HEK293 (cell line): ENCODE measurements around the gene TOR1A.

ENCODE experiments used
- CTCF ChIA-PET: fragments of 350-600 bp; formaldehyde crosslinking; extraction: SDS; loops from one replicate; lab custom pipeline; 2021; ENCODE audit warnings: antibody characterized with exemption; lab: Yijun Ruan, JAX
- POLR2A ChIA-PET: fragments of 300-600 bp; formaldehyde crosslinking; extraction: SDS; loops from one replicate; lab custom pipeline; 2020; ENCODE audit warnings: antibody characterized with exemption, inconsistent platforms; lab: Yijun Ruan, JAX
- H3K27ac ChIP-seq: fragments of 200-500 bp; sonication (Bioruptor generic); 2 replicates; pipeline ENCODE4 v1.5.1; 2014; ENCODE audit warnings: low read depth, low read length, control low read depth, inconsistent platforms; ENCODE audit errors: extremely low read depth
- H3K36me3 ChIP-seq, 2 experiments: fragments of 200-500 bp in 1 of 2; sonication (Bioruptor generic) in 1 of 2; 1 replicate in 1 of 2; 2 replicates in 1 of 2; pipeline ENCODE4 v1.5.1; 2014 to 2017; ENCODE audit warnings: inconsistent platforms in 2 of 2, low read length in 2 of 2; ENCODE audit not compliant: control insufficient read depth in 2 of 2, insufficient read depth in 1 of 2
- H3K4me1 ChIP-seq: fragments of 200-500 bp; sonication (Bioruptor generic); 2 replicates; pipeline ENCODE4 v1.5.1; 2014; ENCODE audit warnings: mild to moderate bottlenecking, low read length, inconsistent platforms; ENCODE audit not compliant: control insufficient read depth, insufficient read depth
- H3K4me3 ChIP-seq: 2 replicates; pipeline ENCODE4 v1.5.1; 2011; ENCODE audit warnings: low read depth, mild to moderate bottlenecking, control low read depth, low read length, moderate library complexity
- H3K9me3 ChIP-seq: fragments of 200-500 bp; sonication (Bioruptor generic); 2 replicates; pipeline ENCODE4 v1.5.1; 2014; ENCODE audit warnings: low read depth, low read length, inconsistent platforms; ENCODE audit not compliant: control insufficient read depth, insufficient read depth
- FEZF1 ChIP-seq: fragments of 450-650 bp; formaldehyde crosslinking; IDR thresholded peaks from 2 replicates; pipeline ENCODE4 v1.5.1; 2016; ENCODE audit warnings: missing biosample characterization, missing genetic modification characterization
- PATZ1 ChIP-seq: fragments of 450-650 bp; formaldehyde crosslinking; IDR thresholded peaks from 2 replicates; pipeline ENCODE4 v1.5.1; 2016; ENCODE audit warnings: missing biosample characterization, missing genetic modification characterization
- SP2 ChIP-seq: fragments of 450-650 bp; formaldehyde crosslinking; IDR thresholded peaks from 2 replicates; pipeline ENCODE4 v1.5.1; 2016; ENCODE audit warnings: missing biosample characterization, missing genetic modification characterization
- YY2 ChIP-seq: fragments of 450-650 bp; formaldehyde crosslinking; IDR thresholded peaks from 2 replicates; pipeline ENCODE4 v1.5.1; 2016; ENCODE audit warnings: missing biosample characterization, missing genetic modification characterization
- ZBTB10 ChIP-seq: fragments of 450-650 bp; formaldehyde crosslinking; IDR thresholded peaks from 2 replicates; pipeline ENCODE4 v1.5.1; 2016; ENCODE audit warnings: missing biosample characterization, missing genetic modification characterization
- ZFP69B ChIP-seq: fragments of 450-650 bp; formaldehyde crosslinking; IDR thresholded peaks from 2 replicates; pipeline ENCODE4 v1.5.1; 2016; ENCODE audit warnings: missing biosample characterization, missing genetic modification characterization
- ZNF10 ChIP-seq: fragments of 450-650 bp; formaldehyde crosslinking; IDR thresholded peaks from 2 replicates; pipeline ENCODE4 v1.5.1; 2017; ENCODE audit warnings: missing biosample characterization, missing genetic modification characterization
- ZNF114 ChIP-seq: fragments of 450-650 bp; formaldehyde crosslinking; IDR thresholded peaks from 2 replicates; pipeline ENCODE4 v1.5.0; 2017; ENCODE audit warnings: missing biosample characterization, missing genetic modification characterization
- ZNF211 ChIP-seq: fragments of 450-650 bp; formaldehyde crosslinking; IDR thresholded peaks from 2 replicates; pipeline ENCODE4 v1.5.1; 2016; ENCODE audit warnings: low read depth, missing biosample characterization, missing genetic modification characterization
- ZNF23 ChIP-seq: fragments of 450-650 bp; formaldehyde crosslinking; IDR thresholded peaks from 2 replicates; pipeline ENCODE4 v1.5.1; 2016; ENCODE audit warnings: missing biosample characterization, missing genetic modification characterization, borderline replicate concordance
- ZNF280C ChIP-seq: fragments of 450-650 bp; formaldehyde crosslinking; IDR thresholded peaks from 2 replicates; pipeline ENCODE4 v1.5.1; 2016; ENCODE audit warnings: missing biosample characterization, missing genetic modification characterization
- ZNF302 ChIP-seq: fragments of 450-650 bp; formaldehyde crosslinking; IDR thresholded peaks from 2 replicates; pipeline ENCODE4 v1.5.1; 2016; ENCODE audit warnings: missing biosample characterization, missing genetic modification characterization, low read depth
- ZNF362 ChIP-seq: fragments of 450-650 bp; formaldehyde crosslinking; IDR thresholded peaks from 2 replicates; pipeline ENCODE4 v1.5.1; 2016; ENCODE audit warnings: missing biosample characterization, missing genetic modification characterization
- ZNF449 ChIP-seq: fragments of 450-650 bp; formaldehyde crosslinking; IDR thresholded peaks from 2 replicates; pipeline ENCODE4 v1.5.1; 2017; ENCODE audit warnings: missing biosample characterization, mild to moderate bottlenecking, missing genetic modification characterization, moderate library complexity
- ZNF548 ChIP-seq: fragments of 450-650 bp; formaldehyde crosslinking; IDR thresholded peaks from 2 replicates; pipeline ENCODE4 v1.5.1; 2016; ENCODE audit warnings: missing biosample characterization, missing genetic modification characterization
- ZNF571 ChIP-seq: fragments of 450-650 bp; formaldehyde crosslinking; IDR thresholded peaks from 2 replicates; pipeline ENCODE4 v1.5.0; 2017; ENCODE audit warnings: missing biosample characterization, missing genetic modification characterization
- ZNF621 ChIP-seq: fragments of 450-650 bp; formaldehyde crosslinking; IDR thresholded peaks from 2 replicates; pipeline ENCODE4 v1.5.1; 2017; ENCODE audit warnings: missing biosample characterization, missing genetic modification characterization
- ZNF645 ChIP-seq: fragments of 450-650 bp; formaldehyde crosslinking; IDR thresholded peaks from 2 replicates; pipeline ENCODE4; 2016; ENCODE audit warnings: missing biosample characterization, missing genetic modification characterization
- ZNF654 ChIP-seq: fragments of 450-650 bp; formaldehyde crosslinking; IDR thresholded peaks from 2 replicates; pipeline ENCODE4 v1.5.1; 2016; ENCODE audit warnings: low read depth, missing biosample characterization, missing genetic modification characterization
- ZNF660 ChIP-seq: fragments of 450-650 bp; IDR thresholded peaks from 2 replicates; pipeline ENCODE4 v1.5.1; 2018; ENCODE audit warnings: missing biosample characterization, mild to moderate bottlenecking, missing genetic modification characterization
- ZNF664 ChIP-seq: fragments of 450-650 bp; formaldehyde crosslinking; IDR thresholded peaks from 2 replicates; pipeline ENCODE4 v1.5.1; 2016; ENCODE audit warnings: missing biosample characterization, missing genetic modification characterization
- ZNF830 ChIP-seq: fragments of 450-650 bp; IDR thresholded peaks from 2 replicates; pipeline ENCODE4 v1.5.0; 2018; ENCODE audit warnings: missing biosample characterization, missing genetic modification characterization, low read depth, mild to moderate bottlenecking, moderate library complexity
- ZNF843 ChIP-seq: fragments of 450-650 bp; formaldehyde crosslinking; IDR thresholded peaks from 2 replicates; pipeline ENCODE4 v1.5.1; 2016; ENCODE audit warnings: missing biosample characterization, missing genetic modification characterization

TOR1A gene

GRCh38 chr9:129810116-129810515 lies 13.8 kb downstream of the TOR1A start:
- no peaks in the 10 kb centered on the region for H3K9me3 ChIP-seq
- no peak overlapping the region for H3K4me3 ChIP-seq
- POLR2A ChIA-PET = interaction anchor here (2.0 kb wide), 1 partner anchor 13 kb away, joined by 12 read pairs; the partner anchor contains the start of gene TOR1A
- CTCF ChIA-PET = interaction anchor here (0.7 kb wide), 1 partner anchor 428 kb away, joined by 3 read pairs; no protein-coding TSS in a partner anchor
- no peak overlapping the region for H3K27ac ChIP-seq
- no peaks in the 10 kb centered on the region for H3K4me1 ChIP-seq
- H3K36me3 ChIP-seq = peaks cover 11 to 90% of the 10 kb centered on the region in 2 experiments; a peak in 2 of 3 replicates
- TF ChIP-seq ZNF280C (tag by site-specific recombination) (no peak), ZNF23 (tag by site-specific recombination) (no peak), ZNF302 (tag by site-specific recombination) (no peak), ZNF660 (no peak), ZNF843 (no peak), ZNF211 (tag by site-specific recombination) (no peak), ZBTB10 (tag by site-specific recombination) (no peak), ZNF10 (tag by site-specific recombination) (no peak), ZNF114 (no peak), ZNF830 (tag by site-specific recombination) (no peak), ZNF645 (tag by site-specific recombination) (no peak), SP2 (no peak), ZNF548 (no peak)

- no peaks in the 10 kb centered on the region for H3K4me1 ChIP-seq
- no peak overlapping the region for H3K27ac ChIP-seq
- CTCF ChIA-PET = interaction anchor here (0.6 to 1.0 kb wide), 3 partner anchors 11 to 249 kb away, joined by 3 read pairs; no protein-coding TSS in a partner anchor
- no peak overlapping the region for H3K4me3 ChIP-seq
- H3K9me3 ChIP-seq = no peaks in the 10 kb centered on the region
- peaks cover 11 to 83% of the 10 kb centered on the region in 2 experiments; a peak in 2 of 3 replicates for H3K36me3 ChIP-seq
- POLR2A ChIA-PET = no interaction called here
- TF ChIP-seq ZNF362 = no peak
- no peak for TF ChIP-seq ZNF621 (tag by site-specific recombination)
- no peak for TF ChIP-seq PATZ1 (tag by site-specific recombination)
- TF ChIP-seq YY2 (tag by site-specific recombination) = no peak
- TF ChIP-seq ZNF654 (tag by site-specific recombination) = no peak
- no peak for TF ChIP-seq ZFP69B
- no peak for TF ChIP-seq ZNF449 (tag by site-specific recombination)
- no peak for TF ChIP-seq ZNF664 (tag by site-specific recombination)
- TF ChIP-seq ZNF830 (tag by site-specific recombination) = no peak
- TF ChIP-seq ZNF571 = no peak
- no peak for TF ChIP-seq FEZF1 (tag by site-specific recombination)
These were observed 14.6 kb downstream of the TOR1A start for GRCh38 chr9:129809346-129809745.
